Keratinocyte (primary cell): ENCODE data around the gene ACVR1. TPM values are rescaled to one million over a fixed set of nuclear protein-coding genes. Genes with fewer than 3 reads are reported as not detected.

Experiments
- DNase-seq: peaks from one replicate; pipeline ENCODE4 v3.0.0-alpha.2; 2011; ENCODE audit warnings: low read depth, missing footprints, low spot score
- FAIRE-seq: peaks from 2 replicates; lab custom pipeline; 2011; peaks lifted over from hg19 to GRCh38; lab: Jason Lieb, UNC
- H2AFZ ChIP-seq: 2 replicates; pipeline ENCODE4 v1.6.0; 2012; ENCODE audit warnings: low read length, control low read depth, inconsistent platforms; ENCODE audit not compliant: control insufficient read depth
- H3K27ac ChIP-seq: 2 replicates; pipeline ENCODE4 v1.5.1; 2011; ENCODE audit warnings: low read length; ENCODE audit not compliant: control insufficient read depth, insufficient read depth
- H3K27me3 ChIP-seq: 3 replicates; pipeline ENCODE4 v1.6.0; 2011; ENCODE audit warnings: low read length; ENCODE audit not compliant: control insufficient read depth, insufficient read depth; ENCODE audit errors: extremely low read depth
- H3K36me3 ChIP-seq, 2 experiments: 2 replicates in 1 of 2; 3 replicates in 1 of 2; pipeline ENCODE4 v1.5.1; 2011; ENCODE audit warnings: low read length in 2 of 2, mild to moderate bottlenecking in 1 of 2; ENCODE audit not compliant: control insufficient read depth in 2 of 2, insufficient read depth in 2 of 2; ENCODE audit errors: extremely low read depth in 1 of 2
- H3K4me1 ChIP-seq: 3 replicates; pipeline ENCODE4 v1.5.1; 2011; ENCODE audit warnings: low read length; ENCODE audit not compliant: control insufficient read depth, insufficient read depth; ENCODE audit errors: extremely low read depth
- H3K4me2 ChIP-seq: 3 replicates; pipeline ENCODE4 v1.6.0; 2011; ENCODE audit warnings: low read depth, low read length; ENCODE audit not compliant: control insufficient read depth, insufficient read depth; ENCODE audit errors: extremely low read depth
- H3K4me3 ChIP-seq, 3 experiments: fragments of 200-600 bp in 1 of 3; sonication (generic) in 1 of 3; 2 replicates in 2 of 3; 3 replicates in 1 of 3; pipeline ENCODE4 v1.5.1; 2011 to 2016; ENCODE audit warnings: low read length in 3 of 3, mild to moderate bottlenecking in 3 of 3, control low read depth in 2 of 3, inconsistent platforms in 1 of 3, low read depth in 1 of 3, mixed read lengths in 1 of 3, mixed run types in 1 of 3, moderate library complexity in 1 of 3; ENCODE audit not compliant: control insufficient read depth in 2 of 3, insufficient read depth in 2 of 3; ENCODE audit errors: extremely low read depth in 1 of 3
- H3K79me2 ChIP-seq: 2 replicates; pipeline ENCODE4 v1.6.0; 2012; ENCODE audit warnings: low read length; ENCODE audit not compliant: control insufficient read depth, insufficient read depth
- H3K9ac ChIP-seq: 3 replicates; pipeline ENCODE4 v1.6.0; 2011; ENCODE audit warnings: low read length; ENCODE audit not compliant: control insufficient read depth, insufficient read depth; ENCODE audit errors: extremely low read depth
- H3K9me1 ChIP-seq: 3 replicates; pipeline ENCODE4 v1.6.0; 2011; ENCODE audit warnings: low read length; ENCODE audit not compliant: control insufficient read depth, insufficient read depth; ENCODE audit errors: extremely low read depth
- H3K9me3 ChIP-seq: 2 replicates; pipeline ENCODE4 v1.5.1; 2012; ENCODE audit warnings: low read depth, low read length; ENCODE audit not compliant: control insufficient read depth
- H4K20me1 ChIP-seq: 3 replicates; pipeline ENCODE4 v1.6.0; 2011; ENCODE audit warnings: low read length; ENCODE audit not compliant: control insufficient read depth, insufficient read depth; ENCODE audit errors: extremely low read depth
- EZH2 ChIP-seq: IDR thresholded peaks from one replicate; pipeline ENCODE4 v1.6.1; 2012; ENCODE audit warnings: inconsistent platforms, mild to moderate bottlenecking, low read length, moderate library complexity
- dilution Hi-C: fragments of 300-500 bp; cut with MboI; formaldehyde crosslinking; loops from one replicate; pipeline ENCODE4 v1.7.0; 2020; ENCODE audit warnings: low sequenced_read_pairs; ENCODE audit not compliant: extremely low pct_ligation_motif_present
- polyA plus RNA-seq, 5 experiments: library from polyadenylated mRNA; depleted of rRNA in 3 of 5; stranded (reverse) in 3 of 5; stranded (forward) in 1 of 5; unstranded in 1 of 5; fragments of >200 nt; gene quantifications; 1 replicate in 1 of 5; 2 replicates in 3 of 5; 3 replicates in 1 of 5; pipeline versions ENCODE4 v1.2.1 to v1.2.3, GENCODE V29; 2011 to 2012; ENCODE audit warnings: missing spikeins in 2 of 5, low read depth in 1 of 5, low replicate concordance in 1 of 5
- TF ChIP-seq, protein P1 (sequence below), 3 experiments: IDR thresholded peaks in 1 of 3; conservative IDR thresholded peaks in 1 of 3; optimal IDR thresholded peaks in 1 of 3; 2 replicates in 2 of 3; 3 replicates in 1 of 3; pipeline versions ENCODE3 to v1.5.1; 2011; ENCODE audit warnings: low read length in 3 of 3, mild to moderate bottlenecking in 3 of 3, moderate library complexity in 2 of 3, control low read depth in 1 of 3, inconsistent platforms in 1 of 3; ENCODE audit not compliant: insufficient read depth in 2 of 3; ENCODE audit errors: extremely low read depth in 1 of 3

Gene ACVR1
- polyA plus RNA-seq, 1 donor (not counting 4 experiments of a cell fraction or from before 2014, with no cell fraction given) = 30.8 TPM

DNA sequence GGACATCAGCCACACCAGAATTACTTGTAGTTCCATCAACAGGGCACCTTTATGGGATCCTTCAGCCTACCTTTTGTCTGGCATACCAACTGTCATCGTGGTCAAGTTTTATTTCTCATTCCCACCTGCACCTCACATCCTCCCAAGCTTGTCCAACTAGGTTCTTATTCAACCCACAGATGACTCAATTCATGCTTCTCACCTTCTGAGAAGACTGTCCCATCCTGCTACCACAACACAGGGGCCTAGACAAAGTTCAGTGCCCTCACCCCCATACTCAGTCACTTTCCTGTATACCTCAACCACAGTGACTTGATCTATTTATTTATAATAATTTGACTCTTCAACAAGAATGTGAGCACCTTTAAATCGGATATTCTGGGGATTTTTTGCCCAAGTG lies 133.1 kb downstream of the ACVR1 start:
- H4K20me1 ChIP-seq = no peaks in the 10 kb centered on the region
- peaks cover 2 to 5% of the 10 kb centered on the region in 2 experiments for H3K36me3 ChIP-seq
- no peak overlapping the region for H3K9ac ChIP-seq
- H3K9me1 ChIP-seq = no peaks in the 10 kb centered on the region
- FAIRE-seq (no peak), DNase-seq (no peak)
- peaks cover under 1% of the 10 kb centered on the region for H3K4me1 ChIP-seq
- H3K27me3 ChIP-seq = no peaks in the 10 kb centered on the region
- TF ChIP-seq EZH2 = no peak
- TF ChIP-seq, protein P1, sequence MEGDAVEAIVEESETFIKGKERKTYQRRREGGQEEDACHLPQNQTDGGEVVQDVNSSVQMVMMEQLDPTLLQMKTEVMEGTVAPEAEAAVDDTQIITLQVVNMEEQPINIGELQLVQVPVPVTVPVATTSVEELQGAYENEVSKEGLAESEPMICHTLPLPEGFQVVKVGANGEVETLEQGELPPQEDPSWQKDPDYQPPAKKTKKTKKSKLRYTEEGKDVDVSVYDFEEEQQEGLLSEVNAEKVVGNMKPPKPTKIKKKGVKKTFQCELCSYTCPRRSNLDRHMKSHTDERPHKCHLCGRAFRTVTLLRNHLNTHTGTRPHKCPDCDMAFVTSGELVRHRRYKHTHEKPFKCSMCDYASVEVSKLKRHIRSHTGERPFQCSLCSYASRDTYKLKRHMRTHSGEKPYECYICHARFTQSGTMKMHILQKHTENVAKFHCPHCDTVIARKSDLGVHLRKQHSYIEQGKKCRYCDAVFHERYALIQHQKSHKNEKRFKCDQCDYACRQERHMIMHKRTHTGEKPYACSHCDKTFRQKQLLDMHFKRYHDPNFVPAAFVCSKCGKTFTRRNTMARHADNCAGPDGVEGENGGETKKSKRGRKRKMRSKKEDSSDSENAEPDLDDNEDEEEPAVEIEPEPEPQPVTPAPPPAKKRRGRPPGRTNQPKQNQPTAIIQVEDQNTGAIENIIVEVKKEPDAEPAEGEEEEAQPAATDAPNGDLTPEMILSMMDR (optimal IDR thresholded peaks at IDR 0.05 in 1 of 3, IDR thresholded peaks at IDR 0.05 in 1 of 3, conservative IDR thresholded peaks at IDR 0.05 in 1 of 3; ENCODE audit: extremely low read depth in 1 of 3, insufficient read depth in 2 of 3, low read length in 3 of 3) = no peak
- H3K4me2 ChIP-seq = no peak overlapping the region
- dilution Hi-C loops = no loop called here
- no peak overlapping the region for H3K27ac ChIP-seq
- H3K9me3 ChIP-seq = no peaks in the 10 kb centered on the region
- H3K79me2 ChIP-seq = no peaks in the 10 kb centered on the region
- H3K4me3 ChIP-seq = no peak overlapping the region
- H2AFZ ChIP-seq = no peak overlapping the region

DNA sequence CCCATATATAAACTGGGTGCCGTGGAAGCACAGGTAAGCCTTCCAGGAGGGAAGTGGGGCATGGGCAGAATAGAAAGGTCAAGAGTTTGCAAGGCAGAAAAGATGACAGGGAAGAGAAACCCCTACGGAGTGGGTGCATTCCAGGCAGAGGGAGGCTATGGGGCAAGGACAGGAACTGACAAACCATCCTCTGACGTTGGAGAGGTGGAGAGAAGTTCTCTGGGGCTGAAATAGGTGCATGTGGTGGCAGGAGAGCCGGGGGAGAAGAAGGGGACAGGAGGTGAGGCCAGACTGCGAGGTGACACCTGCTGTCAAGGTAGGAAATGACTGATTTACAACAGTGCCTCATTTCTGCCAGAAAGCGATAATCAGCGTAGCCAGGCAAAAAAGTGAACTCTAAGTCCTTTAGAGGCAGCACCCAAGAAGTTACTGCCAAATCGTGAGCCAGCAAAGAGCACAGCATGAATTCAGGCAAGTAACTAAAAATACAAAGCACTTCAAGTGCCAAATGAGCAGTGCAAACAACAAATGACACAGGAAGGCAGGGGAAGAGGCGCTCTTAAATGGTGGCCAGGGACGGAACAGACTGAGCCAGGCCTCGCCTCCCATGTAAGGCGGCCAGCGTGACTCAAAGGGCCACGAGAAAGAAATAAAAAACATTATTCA lies 134.2 kb downstream of the ACVR1 start:
- Histone ChIP-seq H3K4me3 (no peak overlapping the region), H3K4me2 (no peak overlapping the region), H3K9ac (no peak overlapping the region), H3K36me3 (peaks cover 7 to 9% of the 10 kb centered on the region in 2 experiments), H3K4me1 (no peaks in the 10 kb centered on the region), H2AFZ (no peak overlapping the region), H3K79me2 (no peaks in the 10 kb centered on the region), H4K20me1 (no peaks in the 10 kb centered on the region), H3K9me3 (no peaks in the 10 kb centered on the region), H3K27me3 (no peaks in the 10 kb centered on the region), H3K27ac (no peak overlapping the region), H3K9me1 (no peaks in the 10 kb centered on the region)
- DNase-seq = no peak
- FAIRE-seq = no peak
- no peak for TF ChIP-seq EZH2
- TF ChIP-seq, protein P1 (optimal IDR thresholded peaks at IDR 0.05 in 1 of 3, IDR thresholded peaks at IDR 0.05 in 1 of 3, conservative IDR thresholded peaks at IDR 0.05 in 1 of 3; ENCODE audit: extremely low read depth in 1 of 3, insufficient read depth in 2 of 3, low read length in 3 of 3) = no peak
- dilution Hi-C loops = no loop called here
